ENCODE data around the gene ADD3. TPM values are rescaled to one million over a fixed set of nuclear protein-coding genes. Genes with fewer than 3 reads are reported as not detected.

Gene ADD3
- total and polyA plus RNA-seq, 2 experiments from 2014 or later = 96.9 to 114 TPM

DNA sequence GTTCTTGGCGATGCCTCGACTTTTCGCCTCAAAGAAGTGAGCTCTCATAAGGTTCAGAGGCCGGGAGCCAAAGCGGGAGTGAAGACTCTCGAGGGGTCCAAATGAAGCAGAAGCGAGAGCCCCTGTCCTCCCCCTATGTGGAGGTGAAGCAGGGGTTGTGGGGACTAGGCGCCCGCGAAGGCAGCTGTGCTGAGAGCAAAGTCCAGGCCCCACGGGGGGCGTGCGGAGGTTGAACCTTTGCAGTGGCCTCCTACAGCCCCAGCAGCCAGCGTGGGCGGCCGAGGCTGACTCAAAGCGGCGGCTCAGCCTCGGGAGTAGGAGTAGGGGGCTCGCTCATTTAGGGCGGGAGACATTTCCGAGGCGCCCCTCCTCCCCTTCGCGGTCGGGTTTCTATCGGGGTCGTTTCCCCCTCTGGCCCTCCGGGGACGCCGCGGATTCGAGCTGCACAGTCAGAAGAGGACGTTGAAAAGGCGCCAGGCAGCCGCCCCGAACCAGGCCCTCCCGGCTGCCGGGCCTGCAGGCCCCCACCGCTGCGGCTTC, 553 bp upstream of the ADD3 start:
- peak overlapping the region; percentile 60 for H3K4me3 ChIP-seq
- no peak for DNase-seq (ENCODE audit: low read depth in 1 of 2, low spot score in 1 of 2)
- TF ChIP-seq, protein P1, sequence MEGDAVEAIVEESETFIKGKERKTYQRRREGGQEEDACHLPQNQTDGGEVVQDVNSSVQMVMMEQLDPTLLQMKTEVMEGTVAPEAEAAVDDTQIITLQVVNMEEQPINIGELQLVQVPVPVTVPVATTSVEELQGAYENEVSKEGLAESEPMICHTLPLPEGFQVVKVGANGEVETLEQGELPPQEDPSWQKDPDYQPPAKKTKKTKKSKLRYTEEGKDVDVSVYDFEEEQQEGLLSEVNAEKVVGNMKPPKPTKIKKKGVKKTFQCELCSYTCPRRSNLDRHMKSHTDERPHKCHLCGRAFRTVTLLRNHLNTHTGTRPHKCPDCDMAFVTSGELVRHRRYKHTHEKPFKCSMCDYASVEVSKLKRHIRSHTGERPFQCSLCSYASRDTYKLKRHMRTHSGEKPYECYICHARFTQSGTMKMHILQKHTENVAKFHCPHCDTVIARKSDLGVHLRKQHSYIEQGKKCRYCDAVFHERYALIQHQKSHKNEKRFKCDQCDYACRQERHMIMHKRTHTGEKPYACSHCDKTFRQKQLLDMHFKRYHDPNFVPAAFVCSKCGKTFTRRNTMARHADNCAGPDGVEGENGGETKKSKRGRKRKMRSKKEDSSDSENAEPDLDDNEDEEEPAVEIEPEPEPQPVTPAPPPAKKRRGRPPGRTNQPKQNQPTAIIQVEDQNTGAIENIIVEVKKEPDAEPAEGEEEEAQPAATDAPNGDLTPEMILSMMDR (IDR thresholded peaks at IDR 0.05; ENCODE audit: low read depth, low read length) = no peak

DNA sequence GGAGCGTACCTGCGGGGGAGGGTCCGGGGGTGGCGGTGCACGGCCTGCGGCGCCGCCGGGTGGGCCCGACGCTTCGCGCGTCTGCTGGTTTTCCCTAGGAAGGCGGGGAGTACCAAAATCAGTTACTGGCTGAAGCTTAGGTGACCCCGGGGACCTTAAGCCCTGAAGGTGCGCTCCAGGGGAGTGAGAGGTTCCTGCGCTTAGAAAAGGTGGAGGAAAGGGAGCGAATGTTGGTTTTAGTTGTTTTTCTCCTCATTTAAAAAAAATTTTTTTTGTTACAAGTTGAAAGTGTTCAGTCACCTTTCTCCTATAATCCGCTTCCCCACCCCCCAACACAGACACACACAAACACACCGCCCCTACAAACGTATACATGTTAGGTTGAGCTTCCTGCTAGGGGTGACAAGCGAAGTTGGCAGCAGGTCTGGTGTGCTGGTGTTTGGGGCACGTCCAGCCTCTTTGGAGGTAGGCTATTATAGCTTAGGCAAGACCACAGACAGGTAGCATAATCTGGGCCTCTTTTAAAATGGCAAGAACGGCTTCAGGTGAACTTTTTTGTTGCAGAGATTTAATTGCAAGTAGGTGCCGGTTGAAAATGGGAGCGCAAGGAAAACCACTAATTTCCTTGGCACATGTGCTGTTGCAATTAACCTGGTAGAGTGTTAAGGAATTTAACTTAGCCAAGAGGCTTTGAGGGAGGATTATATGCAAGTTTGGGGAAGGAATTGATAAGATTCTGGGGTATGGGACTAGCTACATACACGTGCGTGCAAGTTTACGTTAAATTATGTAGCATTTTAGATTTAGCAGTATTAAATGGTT, 945 bp downstream of the ADD3 start:
- peak; percentile 42 to 46 for DNase-seq (ENCODE audit: low read depth in 1 of 2, low spot score in 1 of 2)
- Histone ChIP-seq H3K9me3 (ENCODE audit: low read depth) (no peaks in the 10 kb centered on the region), H3K27ac (peak overlapping the region; percentile 97), H3K4me1 (ENCODE audit: low read depth) (peaks cover 40% of the 10 kb centered on the region), H3K36me3 (no peaks in the 10 kb centered on the region), H3K27me3 (no peaks in the 10 kb centered on the region), H3K4me3 (peak overlapping the region; percentile 60)
- TF ChIP-seq, protein P1 (IDR thresholded peaks at IDR 0.05; ENCODE audit: low read depth, low read length) = no peak

More for the DNA sequence above, 553 bp upstream of the ADD3 start:
- Histone ChIP-seq H3K4me1 (ENCODE audit: low read depth) (peaks cover 43% of the 10 kb centered on the region), H3K27ac (peak overlapping the region; percentile 97), H3K36me3 (no peaks in the 10 kb centered on the region), H3K27me3 (no peaks in the 10 kb centered on the region), H3K9me3 (ENCODE audit: low read depth) (no peaks in the 10 kb centered on the region)

DNA sequence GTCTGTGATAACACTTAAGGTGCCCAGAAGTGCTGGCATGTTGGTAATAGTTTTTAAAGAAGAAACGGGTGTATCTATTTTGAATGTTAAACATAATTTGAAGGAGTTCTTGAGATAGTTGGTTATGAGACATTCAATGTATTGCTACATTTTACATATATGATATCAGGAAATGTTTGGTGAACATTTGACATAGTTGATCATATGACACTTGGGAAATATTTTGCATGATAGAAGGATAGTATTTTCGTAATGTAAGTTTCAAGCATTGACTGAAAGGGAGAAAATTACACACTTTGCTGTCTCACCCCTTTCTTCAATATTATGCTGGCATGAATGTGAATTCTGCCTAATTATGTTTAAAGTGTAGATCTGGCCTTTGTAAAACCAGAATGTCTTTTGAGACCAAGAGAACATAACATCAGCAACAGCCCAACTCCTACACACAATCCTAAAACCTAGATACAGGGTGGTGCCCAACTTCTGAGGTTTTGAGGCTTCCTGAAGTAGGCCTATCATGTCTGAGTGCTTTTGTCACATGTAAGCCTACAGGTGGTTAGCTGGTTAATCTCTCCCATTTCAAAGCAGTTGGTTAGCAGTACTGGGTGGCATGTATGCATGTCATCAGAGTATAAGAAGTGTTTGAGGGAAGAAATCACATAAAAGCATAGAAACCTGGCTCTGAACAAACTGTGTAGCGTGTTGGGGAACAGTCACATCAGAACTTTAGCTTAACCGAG, 2.1 kb downstream of the ADD3 start:
- TF ChIP-seq, protein P1 (IDR thresholded peaks at IDR 0.05; ENCODE audit: low read depth, low read length) = no peak
- Histone ChIP-seq H3K9me3 (ENCODE audit: low read depth) (no peaks in the 10 kb centered on the region), H3K27me3 (no peaks in the 10 kb centered on the region), H3K27ac (peak overlapping the region; percentile 97), H3K4me1 (ENCODE audit: low read depth) (peaks cover 43% of the 10 kb centered on the region), H3K36me3 (no peaks in the 10 kb centered on the region), H3K4me3 (peak overlapping the region; percentile 60)
- no peak for DNase-seq (ENCODE audit: low read depth in 1 of 2, low spot score in 1 of 2)

DNA sequence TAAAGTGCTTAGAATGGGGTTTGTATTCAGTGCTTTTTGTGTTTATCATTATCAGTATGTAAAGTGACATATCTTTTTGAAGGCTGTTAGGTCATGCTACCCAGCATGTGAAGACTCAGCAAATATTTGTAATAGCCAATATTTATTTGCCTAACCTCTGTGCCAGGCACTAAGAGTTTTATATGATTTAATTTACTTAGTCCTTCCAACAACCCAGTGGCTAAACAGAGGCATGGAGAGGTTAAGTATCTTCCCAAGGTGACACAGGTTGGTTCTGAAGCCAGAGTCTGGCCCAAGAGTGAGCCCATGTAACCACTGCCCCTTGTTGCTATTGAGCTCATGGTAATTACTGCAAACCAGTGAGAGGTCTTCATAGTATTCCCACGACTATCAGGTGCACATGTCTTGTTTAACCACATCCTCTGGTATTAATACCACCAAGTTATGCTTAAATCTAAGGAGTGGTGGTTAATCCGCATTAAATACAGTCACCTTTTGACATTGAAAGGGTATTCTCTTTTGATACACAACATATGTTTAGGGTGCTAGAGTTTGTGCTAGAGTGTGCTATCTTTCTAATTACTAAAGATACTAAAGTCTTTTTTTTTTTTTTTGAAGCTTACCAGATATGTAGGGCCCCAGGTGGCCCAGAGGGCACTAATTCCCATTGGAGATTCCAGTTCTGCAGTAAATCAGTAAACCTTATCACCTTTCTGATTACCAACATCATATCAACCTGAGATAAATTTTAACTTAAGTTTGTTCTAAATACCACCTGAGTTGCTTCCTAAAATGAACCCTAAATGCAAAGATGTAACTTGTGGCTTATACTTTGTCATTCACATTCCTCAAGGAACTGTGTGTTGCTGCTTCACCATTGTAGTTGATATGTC, 2.9 kb downstream of the ADD3 start:
- no peaks in the 10 kb centered on the region for H3K36me3 ChIP-seq
- DNase-seq (ENCODE audit: low read depth in 1 of 2, low spot score in 1 of 2) = no peak
- H3K4me3 ChIP-seq = peak overlapping the region; percentile 2
- no peaks in the 10 kb centered on the region for H3K9me3 ChIP-seq (ENCODE audit: low read depth)
- TF ChIP-seq, protein P1 (IDR thresholded peaks at IDR 0.05; ENCODE audit: low read depth, low read length) = no peak
- H3K4me1 ChIP-seq (ENCODE audit: low read depth) = peaks cover 43% of the 10 kb centered on the region
- H3K27ac ChIP-seq = no peak overlapping the region
- H3K27me3 ChIP-seq = no peaks in the 10 kb centered on the region

DNA sequence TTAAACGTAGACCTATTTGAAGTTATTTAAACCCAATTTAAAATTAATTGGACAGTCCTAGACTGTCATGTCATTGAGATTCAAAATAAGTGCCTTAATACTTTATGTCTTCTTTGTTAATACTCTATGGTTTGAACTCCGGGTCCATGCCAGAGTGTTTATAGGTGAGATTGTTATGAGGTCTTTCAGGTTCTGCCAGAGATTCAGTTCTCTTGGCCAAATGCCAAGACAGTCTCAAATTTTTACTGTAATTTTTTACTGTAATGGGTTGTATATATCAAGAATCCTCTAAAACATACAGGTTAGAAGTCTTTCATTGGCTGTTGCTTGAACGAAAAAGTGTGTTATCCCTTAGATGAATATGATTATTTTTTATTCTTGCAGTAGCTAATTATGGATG, 3.9 kb downstream of the ADD3 start:
- Histone ChIP-seq H3K36me3 (no peaks in the 10 kb centered on the region), H3K27me3 (no peaks in the 10 kb centered on the region), H3K4me3 (no peak overlapping the region), H3K4me1 (ENCODE audit: low read depth) (peaks cover 38% of the 10 kb centered on the region), H3K27ac (no peak overlapping the region), H3K9me3 (ENCODE audit: low read depth) (no peaks in the 10 kb centered on the region)
- TF ChIP-seq, protein P1 (IDR thresholded peaks at IDR 0.05; ENCODE audit: low read depth, low read length) = no peak
- DNase-seq (ENCODE audit: low read depth in 1 of 2, low spot score in 1 of 2) = no peak

Data from cardiac muscle cell (in vitro differentiated cells and primary cell).